Activated CD4-positive, alpha-beta T cell treated with anti-CD3 and anti-CD28 coated beads, Interleukin-2, amount 10 ng/mL, durations not matched to agents 7 days and 5 days (primary cell): ENCODE results near the gene CTNND1. TPM values are rescaled to one million over a fixed set of nuclear protein-coding genes. Genes with fewer than 3 reads are reported as not detected.

Source experiments
- CTCF ChIA-PET: fragments of 350-600 bp; sonication (Branson Sonifier 250); formaldehyde crosslinking; loops from one replicate; lab custom pipeline; 2021; ENCODE audit warnings: antibody characterized with exemption; lab: Charles Lee
- POLR2A ChIA-PET: fragments of 350-600 bp; sonication (Branson Sonifier 250); formaldehyde crosslinking; loops from one replicate; lab custom pipeline; 2021; ENCODE audit warnings: antibody characterized with exemption; lab: Charles Lee
- DNase-seq: peaks from one replicate; pipeline ENCODE4 v3.0.0-alpha.2; 2020
- H3K27ac Mint-ChIP-seq: one replicate; pipeline ENCODE4 v1.8.0; 2021; ENCODE audit warnings: mild to moderate bottlenecking, moderate library complexity, mixed read lengths
- H3K27me3 Mint-ChIP-seq: one replicate; pipeline ENCODE4 v1.8.0; 2021; ENCODE audit warnings: mixed read lengths
- H3K36me3 Mint-ChIP-seq: one replicate; pipeline ENCODE4 v1.8.0; 2021; ENCODE audit warnings: low read depth, mixed read lengths
- H3K4me1 Mint-ChIP-seq: one replicate; pipeline ENCODE4 v1.8.0; 2021; ENCODE audit warnings: mixed read lengths
- H3K4me3 Mint-ChIP-seq: one replicate; pipeline ENCODE4 v1.8.0; 2021; ENCODE audit warnings: mild to moderate bottlenecking, moderate library complexity, mixed read lengths
- H3K9me3 Mint-ChIP-seq: one replicate; pipeline ENCODE4 v1.8.0; 2021; ENCODE audit warnings: mixed read lengths
- total RNA-seq, 2 experiments: library from RNA; stranded (reverse); gene quantifications; one replicate each; pipeline ENCODE4 v1.2.3, GENCODE V29; 2021

CTNND1 gene
- total RNA-seq, 2 experiments from 2014 or later, result 5.1 TPM

GRCh38 chr11:57800444-57801182 lies 39.0 kb downstream of the CTNND1 start:
- Mint-ChIP-seq H3K27me3 (no peaks in the 10 kb centered on the region), H3K36me3 (peaks cover 10% of the 10 kb centered on the region), H3K4me1 (peaks cover 35% of the 10 kb centered on the region), H3K9me3 (no peaks in the 10 kb centered on the region), H3K4me3 (peak overlapping the region; percentile 17), H3K27ac (peak overlapping the region; percentile 54)
- CTCF ChIA-PET, result interaction anchor here (0.6 to 2.2 kb wide), 31 partner anchors 8 to 462 kb away, joined by 3 to 13 read pairs (median 4); partner anchors contain the start of genes BTBD18, MED19, P2RX3 and SELENOH
- DNase-seq, result peak; percentile 48
- POLR2A ChIA-PET, result interaction anchor here (0.5 to 0.7 kb wide), 2 partner anchors 14 to 233 kb away, joined by 3 to 5 read pairs; partner anchors contain the start of gene UBE2L6

GRCh38 chr11:57801183-57801485 lies 39.5 kb downstream of the CTNND1 start:
- Mint-ChIP-seq H3K4me3 (no peak overlapping the region), H3K36me3 (peaks cover 6% of the 10 kb centered on the region), H3K9me3 (no peaks in the 10 kb centered on the region), H3K4me1 (peaks cover 34% of the 10 kb centered on the region), H3K27ac (peak overlapping the region; percentile 10), H3K27me3 (no peaks in the 10 kb centered on the region)
- POLR2A ChIA-PET, result interaction anchor here (0.5 kb wide), 1 partner anchor 14 kb away, joined by 3 read pairs; no protein-coding TSS in a partner anchor
- no peak for DNase-seq
- CTCF ChIA-PET, result interaction anchor here (0.6 to 2.2 kb wide), 22 partner anchors 8 to 463 kb away, joined by 3 to 13 read pairs (median 4); partner anchors contain the start of genes BTBD18, MED19, P2RX3 and SELENOH

GRCh38 chr11:57802411-57802810 lies 40.8 kb downstream of the CTNND1 start:
- no peaks in the 10 kb centered on the region for H3K9me3 Mint-ChIP-seq
- no peak overlapping the region for H3K27ac Mint-ChIP-seq
- ChIA-PET POLR2A (no interaction called here), CTCF (interaction anchor here (0.9 to 1.6 kb wide), 4 partner anchors 10 to 136 kb away, joined by 3 read pairs; partner anchors contain the start of genes BTBD18 and SELENOH)
- no peaks in the 10 kb centered on the region for H3K27me3 Mint-ChIP-seq
- H3K4me1 Mint-ChIP-seq, result peaks cover 34% of the 10 kb centered on the region
- H3K36me3 Mint-ChIP-seq, result peaks cover 6% of the 10 kb centered on the region
- H3K4me3 Mint-ChIP-seq, result no peak overlapping the region
- no peak for DNase-seq

- no peaks in the 10 kb centered on the region for H3K9me3 Mint-ChIP-seq
- ChIA-PET POLR2A (no interaction called here), CTCF (no interaction called here)
- no peak overlapping the region for H3K4me3 Mint-ChIP-seq
- H3K4me1 Mint-ChIP-seq, result peaks cover 18% of the 10 kb centered on the region
- no peak for DNase-seq
- peaks cover 4% of the 10 kb centered on the region for H3K36me3 Mint-ChIP-seq
- no peak overlapping the region for H3K27ac Mint-ChIP-seq
- no peaks in the 10 kb centered on the region for H3K27me3 Mint-ChIP-seq
Measured at GRCh38 chr11:57804466-57804865, 42.9 kb downstream of the CTNND1 start.

- DNase-seq, result no peak
- peaks cover 12% of the 10 kb centered on the region for H3K4me1 Mint-ChIP-seq
- ChIA-PET CTCF (interaction anchor here (1.6 kb wide), 1 partner anchor 11 kb away, joined by 7 read pairs; no protein-coding TSS in a partner anchor), POLR2A (no interaction called here)
- no peak overlapping the region for H3K4me3 Mint-ChIP-seq
- H3K27ac Mint-ChIP-seq, result no peak overlapping the region
- H3K9me3 Mint-ChIP-seq, result no peaks in the 10 kb centered on the region
- peaks cover 4% of the 10 kb centered on the region for H3K36me3 Mint-ChIP-seq
- H3K27me3 Mint-ChIP-seq, result no peaks in the 10 kb centered on the region
Measured at GRCh38 chr11:57805780-57806179, 44.2 kb downstream of the CTNND1 start.

GRCh38 chr11:57812634-57813033 lies 51.0 kb downstream of the CTNND1 start:
- ChIA-PET CTCF (interaction anchor here (2.5 kb wide), 1 partner anchor 12 kb away, joined by 7 read pairs; no protein-coding TSS in a partner anchor), POLR2A (no interaction called here)
- H3K9me3 Mint-ChIP-seq, result no peaks in the 10 kb centered on the region
- H3K4me1 Mint-ChIP-seq, result peaks cover 6% of the 10 kb centered on the region
- H3K27me3 Mint-ChIP-seq, result no peaks in the 10 kb centered on the region
- H3K27ac Mint-ChIP-seq, result no peak overlapping the region
- DNase-seq, result no peak
- peaks cover 5% of the 10 kb centered on the region for H3K36me3 Mint-ChIP-seq
- no peak overlapping the region for H3K4me3 Mint-ChIP-seq

- H3K27ac Mint-ChIP-seq, result no peak overlapping the region
- H3K4me1 Mint-ChIP-seq, result peaks cover 6% of the 10 kb centered on the region
- H3K27me3 Mint-ChIP-seq, result no peaks in the 10 kb centered on the region
- peaks cover 5% of the 10 kb centered on the region for H3K36me3 Mint-ChIP-seq
- ChIA-PET CTCF (interaction anchor here (0.7 kb wide), 1 partner anchor 15 kb away, joined by 3 read pairs; no protein-coding TSS in a partner anchor), POLR2A (interaction anchor here (0.5 kb wide), 1 partner anchor 297 kb away, joined by 3 read pairs; no protein-coding TSS in a partner anchor)
- no peaks in the 10 kb centered on the region for H3K9me3 Mint-ChIP-seq
- H3K4me3 Mint-ChIP-seq, result no peak overlapping the region
- no peak for DNase-seq
Measured at GRCh38 chr11:57815476-57815875, 53.9 kb downstream of the CTNND1 start.

- H3K36me3 Mint-ChIP-seq, result peaks cover 5% of the 10 kb centered on the region
- DNase-seq, result no peak
- peaks cover 6% of the 10 kb centered on the region for H3K4me1 Mint-ChIP-seq
- POLR2A ChIA-PET, result interaction anchor here (0.5 kb wide), 1 partner anchor 298 kb away, joined by 3 read pairs; no protein-coding TSS in a partner anchor
- CTCF ChIA-PET, result interaction anchor here (0.7 kb wide), 1 partner anchor 16 kb away, joined by 3 read pairs; no protein-coding TSS in a partner anchor
- H3K4me3 Mint-ChIP-seq, result no peak overlapping the region
- no peak overlapping the region for H3K27ac Mint-ChIP-seq
- no peaks in the 10 kb centered on the region for H3K27me3 Mint-ChIP-seq
- no peaks in the 10 kb centered on the region for H3K9me3 Mint-ChIP-seq
Measured at GRCh38 chr11:57815877-57816276, 54.3 kb downstream of the CTNND1 start.

- Mint-ChIP-seq H3K4me3 (no peak overlapping the region), H3K4me1 (peaks cover 6% of the 10 kb centered on the region), H3K36me3 (peaks cover 5% of the 10 kb centered on the region), H3K27ac (no peak overlapping the region), H3K27me3 (peaks cover 11% of the 10 kb centered on the region), H3K9me3 (no peaks in the 10 kb centered on the region)
- DNase-seq, result no peak
- ChIA-PET CTCF (interaction anchor here (0.8 to 1.1 kb wide), 2 partner anchors 18 to 24 kb away, joined by 3 to 4 read pairs; no protein-coding TSS in a partner anchor), POLR2A (interaction anchor here (0.6 kb wide), 1 partner anchor 19 kb away, joined by 4 read pairs; no protein-coding TSS in a partner anchor)
Measured at GRCh38 chr11:57818812-57819211, 57.2 kb downstream of the CTNND1 start.

GRCh38 chr11:57819252-57819979 lies 57.8 kb downstream of the CTNND1 start:
- DNase-seq, result no peak
- H3K27me3 Mint-ChIP-seq, result peaks cover 12% of the 10 kb centered on the region
- CTCF ChIA-PET, result interaction anchor here (0.8 kb wide), 1 partner anchor 25 kb away, joined by 3 read pairs; no protein-coding TSS in a partner anchor
- H3K27ac Mint-ChIP-seq, result no peak overlapping the region
- POLR2A ChIA-PET, result interaction anchor here (0.6 kb wide), 1 partner anchor 20 kb away, joined by 4 read pairs; no protein-coding TSS in a partner anchor
- H3K9me3 Mint-ChIP-seq, result no peaks in the 10 kb centered on the region
- peaks cover 6% of the 10 kb centered on the region for H3K4me1 Mint-ChIP-seq
- peaks cover 5% of the 10 kb centered on the region for H3K36me3 Mint-ChIP-seq
- no peak overlapping the region for H3K4me3 Mint-ChIP-seq

- ChIA-PET POLR2A (interaction anchor here (0.6 kb wide), 1 partner anchor 82 kb away, joined by 4 read pairs; the partner anchor contains the start of gene SELENOH), CTCF (no interaction called here)
- no peaks in the 10 kb centered on the region for H3K9me3 Mint-ChIP-seq
- peaks cover 12% of the 10 kb centered on the region for H3K27me3 Mint-ChIP-seq
- no peak for DNase-seq
- H3K4me1 Mint-ChIP-seq, result no peaks in the 10 kb centered on the region
- H3K4me3 Mint-ChIP-seq, result no peak overlapping the region
- H3K27ac Mint-ChIP-seq, result no peak overlapping the region
- no peaks in the 10 kb centered on the region for H3K36me3 Mint-ChIP-seq
Measured at GRCh38 chr11:57823859-57824258, 62.3 kb downstream of the CTNND1 start.

- Mint-ChIP-seq H3K4me1 (no peaks in the 10 kb centered on the region), H3K36me3 (no peaks in the 10 kb centered on the region), H3K9me3 (no peaks in the 10 kb centered on the region), H3K27me3 (peaks cover 26% of the 10 kb centered on the region), H3K27ac (no peak overlapping the region), H3K4me3 (no peak overlapping the region)
- no peak for DNase-seq
- CTCF ChIA-PET, result no interaction called here
- POLR2A ChIA-PET, result no interaction called here
Measured at GRCh38 chr11:57834852-57835251, 73.2 kb downstream of the CTNND1 start.
